GM12878 (cell line): ENCODE measurements around the gene FBLN5. TPM values are rescaled to one million over a fixed set of nuclear protein-coding genes. Genes with fewer than 3 reads are reported as not detected.

Experiments used
- ATAC-seq: fragments of 200-7000 bp; cut with Tn5 transposase; 3 replicates; pipeline ENCODE4 v1.9.1; 2020; ENCODE audit warnings: mild to moderate bottlenecking, moderate library complexity
- BruUV-seq: library from RNA; stranded (reverse); fragments of 400-500 nt; replicated peaks from 2 replicates; lab custom pipeline; 2021; lab: Mats Ljungman, UMichigan
- CTCF ChIA-PET: fragments of 300-600 bp; sonication (Branson Sonifier 250); formaldehyde crosslinking; extraction: SDS; loops from one replicate; lab custom pipeline; 2021; ENCODE audit warnings: inconsistent platforms; lab: Yijun Ruan, JAX
- POLR2A ChIA-PET: fragments of 350-600 bp; formaldehyde crosslinking; extraction: SDS; loops from one replicate; lab custom pipeline; 2021; ENCODE audit warnings: inconsistent platforms; lab: Charles Lee
- RAD21 ChIA-PET: fragments of 300-600 bp; sonication (Branson Sonifier 250); formaldehyde crosslinking; loops from one replicate; lab custom pipeline; 2023; ENCODE audit warnings: antibody characterized with exemption; ENCODE audit not compliant: unreplicated experiment; lab: Charles Lee
- SMC1A ChIA-PET: fragments of 300-600 bp; sonication (Branson Sonifier 250); formaldehyde crosslinking; loops from one replicate; lab custom pipeline; 2023; ENCODE audit not compliant: unreplicated experiment, uncharacterized antibody; lab: Charles Lee
- DNase-seq: peaks from one replicate; pipeline ENCODE4 v3.0.0-alpha.2; 2011; ENCODE audit warnings: low read depth, low spot score
- FAIRE-seq: peaks from 3 replicates; lab custom pipeline; 2011; peaks lifted over from hg19 to GRCh38; lab: Jason Lieb, UNC
- H2AFZ ChIP-seq: 2 replicates; pipeline ENCODE4 v1.6.0; 2011; ENCODE audit warnings: low read depth, low read length, control low read depth; ENCODE audit not compliant: control insufficient read depth
- H3K27ac ChIP-seq: 2 replicates; pipeline ENCODE4 v1.5.1; 2011; ENCODE audit warnings: control low read depth; ENCODE audit not compliant: control insufficient read depth, insufficient read depth
- H3K27me3 ChIP-seq, 2 experiments: replicated peaks in 1 of 2; 2 replicates each; pipeline versions ENCODE4 v1.6.0 to v1.6.1; 2011; ENCODE audit warnings: low read length in 1 of 2; ENCODE audit not compliant: control insufficient read depth in 2 of 2, insufficient read depth in 2 of 2
- H3K36me3 ChIP-seq, 2 experiments: 2 replicates each; pipeline ENCODE4 v1.5.1; 2011; ENCODE audit warnings: low read length in 1 of 2; ENCODE audit not compliant: control insufficient read depth in 2 of 2, insufficient read depth in 2 of 2
- H3K4me1 ChIP-seq: 2 replicates; pipeline ENCODE4 v1.6.1; 2011; ENCODE audit warnings: mild to moderate bottlenecking, low read length, moderate library complexity, mixed read lengths; ENCODE audit not compliant: control insufficient read depth, insufficient read depth
- H3K4me2 ChIP-seq: 2 replicates; pipeline ENCODE4 v1.6.0; 2011; ENCODE audit warnings: control low read depth; ENCODE audit not compliant: control insufficient read depth, insufficient read depth
- H3K4me3 ChIP-seq: fragments of 200-600 bp; sonication (generic); 2 replicates; pipeline ENCODE4 v1.5.1; 2016
- H3K79me2 ChIP-seq: 2 replicates; pipeline ENCODE4 v1.6.0; 2011; ENCODE audit warnings: low read length; ENCODE audit not compliant: control insufficient read depth, insufficient read depth
- H3K9ac ChIP-seq: 2 replicates; pipeline ENCODE4 v1.8.0; 2011; ENCODE audit warnings: low read length, control low read depth, mixed read lengths; ENCODE audit not compliant: control insufficient read depth, insufficient read depth
- H3K9me3 ChIP-seq: replicated peaks from 3 replicates; pipeline ENCODE4 v1.5.1; 2011; ENCODE audit warnings: mild to moderate bottlenecking, low read length; ENCODE audit not compliant: control insufficient read depth, insufficient read depth
- H4K20me1 ChIP-seq: 2 replicates; pipeline ENCODE4 v1.6.0; 2011; ENCODE audit not compliant: control insufficient read depth, insufficient read depth
- BCL11A ChIP-seq: IDR thresholded peaks from 2 replicates; pipeline ENCODE4 v1.6.1; 2011; ENCODE audit warnings: low read depth, low read length
- EGR1 ChIP-seq, 2 experiments: IDR thresholded peaks; 1 replicate in 1 of 2; 2 replicates in 1 of 2; pipeline ENCODE4 v1.6.1; 2011 to 2012; ENCODE audit warnings: low read depth in 2 of 2, low read length in 2 of 2, borderline replicate concordance in 1 of 2, mild to moderate bottlenecking in 1 of 2, moderate library complexity in 1 of 2
- ETV6 ChIP-seq, 2 experiments: fragments of 450-650 bp in 1 of 2; IDR thresholded peaks in 1 of 2; conservative IDR thresholded peaks in 1 of 2; 2 replicates each; pipeline ENCODE4 v1.6.1; 2014; ENCODE audit warnings: antibody characterized with exemption in 1 of 2, borderline replicate concordance in 1 of 2, low read depth in 1 of 2, mild to moderate bottlenecking in 1 of 2, moderate library complexity in 1 of 2
- FOS ChIP-seq: IDR thresholded peaks from 3 replicates; pipeline ENCODE4 v1.6.1; 2011; ENCODE audit warnings: borderline replicate concordance; ENCODE audit not compliant: insufficient read length; ENCODE audit errors: extremely low read depth
- HCFC1 ChIP-seq: fragments of 150-350 bp; IDR thresholded peaks from 2 replicates; pipeline ENCODE4 v1.6.1; 2014; ENCODE audit warnings: low read length
- HDGF ChIP-seq: fragments of 450-650 bp; IDR thresholded peaks from 2 replicates; pipeline ENCODE4 v1.6.1; 2016; ENCODE audit warnings: antibody characterized with exemption
- MTA2 ChIP-seq: fragments of 450-650 bp; IDR thresholded peaks from 2 replicates; pipeline ENCODE4 v1.6.1; 2016; ENCODE audit warnings: low read depth, mild to moderate bottlenecking, moderate library complexity
- NRF1 ChIP-seq: conservative IDR thresholded peaks from 2 replicates; pipeline ENCODE4 v1.6.1; 2011; ENCODE audit warnings: mild to moderate bottlenecking, low read depth, low read length, improper control_type of control experiment
- PAX5 ChIP-seq: IDR thresholded peaks from 2 replicates; pipeline ENCODE4 v1.6.1; 2011; ENCODE audit warnings: low read depth, low read length, borderline replicate concordance
- RUNX3 ChIP-seq: IDR thresholded peaks from 2 replicates; pipeline ENCODE4 v1.6.1; 2012; ENCODE audit warnings: low read length, inconsistent platforms
- TARDBP ChIP-seq: IDR thresholded peaks from 2 replicates; pipeline ENCODE4 v1.6.1; 2016; ENCODE audit warnings: borderline replicate concordance
- TCF7 ChIP-seq: IDR thresholded peaks from 2 replicates; pipeline ENCODE4 v1.6.1; 2014; ENCODE audit warnings: antibody characterized with exemption, borderline replicate concordance
- YY1 ChIP-seq: IDR thresholded peaks from 2 replicates; pipeline ENCODE4 v1.6.1; 2011; ENCODE audit warnings: low read depth, mild to moderate bottlenecking, low read length
- whole genome bisulfite sequencing: methylation state at CpG from one replicate; pipeline ENCODE4 v1.1.6; 2016; ENCODE audit warnings: low lambda C conversion rate; ENCODE audit not compliant: insufficient replicate concordance, insufficient coverage; ENCODE audit errors: missing lambda C conversion rate; 5-methylcytosine and 5-hydroxymethylcytosine counted together
- in situ Hi-C: fragments of 300-500 bp; cut with MboI; formaldehyde crosslinking; loops from 9 replicates; pipeline ENCODE4 v1.14.3; 2018; ENCODE audit warnings: mixed read lengths
- intact Hi-C: fragments of 100-400 bp; cut with micrococcal nuclease; formaldehyde crosslinking; loops from one replicate; pipeline ENCODE4 v1.14.2; 2022; ENCODE audit not compliant: unreplicated experiment
- polyA plus RNA-seq, 11 experiments: library from polyadenylated mRNA; depleted of rRNA in 4 of 11; unstranded in 6 of 11; stranded (reverse) in 5 of 11; fragments of >200 nt; fragmentation: Nextera tagmentation in 4 of 11; fragmentation: Illumina TruSeq in 1 of 11; extraction: Ambion mirVana in 4 of 11; extraction: Trizol in 1 of 11; gene quantifications; 1 replicate in 1 of 11; 2 replicates in 10 of 11; pipeline versions ENCODE4 v1.2.1 to v1.2.3, GENCODE V29; 2011 to 2016; ENCODE audit warnings: inconsistent platforms in 2 of 11, missing spikeins in 2 of 11, low read depth in 1 of 11
- total RNA-seq, 4 experiments: library from RNA; depleted of rRNA in 3 of 4; stranded (reverse); fragments of >200 nt in 3 of 4; fragmentation: Illumina TruSeq in 1 of 4; extraction: Trizol in 1 of 4; gene quantifications; 2 replicates each; pipeline versions ENCODE4 v1.2.1 to v1.2.3, GENCODE V29; 2013 to 2021
- TF ChIP-seq, protein P1 (sequence below): fragments of 450-650 bp; IDR thresholded peaks from 2 replicates; pipeline ENCODE4 v1.6.1; 2016; ENCODE audit warnings: mild to moderate bottlenecking, moderate library complexity, borderline replicate concordance

Gene FBLN5
- total and polyA plus RNA-seq, 10 of the 15 experiments (the other 5 are each of a cell fraction or from before 2014, with no cell fraction given): 0.03 to 0.64 (median 0.24) TPM

DNA sequence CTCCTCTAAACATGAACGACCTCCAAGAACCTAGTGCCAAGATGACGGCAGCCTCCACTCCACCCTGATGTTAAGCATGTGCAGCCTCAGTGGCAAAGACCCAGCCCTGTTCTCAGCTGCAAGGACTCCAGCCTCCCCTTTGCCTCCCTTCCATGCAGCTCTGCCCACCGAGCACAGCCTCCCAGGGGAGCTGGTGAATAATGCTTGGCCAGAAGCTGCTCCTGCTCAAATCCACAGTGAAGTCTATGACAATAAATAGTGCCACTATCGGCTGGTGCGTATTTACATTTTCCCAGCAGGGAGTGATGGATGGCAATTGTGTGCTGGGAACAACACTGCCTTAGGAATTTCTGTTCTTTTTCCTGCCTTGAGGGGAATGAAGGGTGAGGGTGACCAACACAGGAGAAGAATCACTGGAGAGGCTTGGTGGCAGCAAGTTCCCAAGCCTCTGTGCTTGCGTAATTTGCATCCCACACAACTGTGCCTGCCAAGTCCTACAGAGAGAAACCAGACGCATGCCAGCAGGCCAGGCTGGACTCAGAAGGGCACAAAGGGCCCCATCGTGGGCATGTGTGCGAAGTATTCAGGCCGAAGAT is 50.3 kb downstream of the FBLN5 start:
- intact Hi-C loops: no loop called here
- DNase-seq: no peak
- H3K4me1 ChIP-seq: no peaks in the 10 kb centered on the region
- ChIA-PET SMC1A (no interaction called here), CTCF (interaction anchor here (0.7 to 1.2 kb wide), 3 partner anchors 22 to 563 kb away, joined by 3 read pairs; no protein-coding TSS in a partner anchor), RAD21 (interaction anchor here (0.6 kb wide), 1 partner anchor 411 kb away, joined by 3 read pairs; no protein-coding TSS in a partner anchor), POLR2A (no interaction called here)
- H3K4me2 ChIP-seq: no peak overlapping the region
- no peak for TF ChIP-seq TARDBP
- TF ChIP-seq TCF7: no peak
- no peak for TF ChIP-seq HCFC1
- TF ChIP-seq, protein P1, sequence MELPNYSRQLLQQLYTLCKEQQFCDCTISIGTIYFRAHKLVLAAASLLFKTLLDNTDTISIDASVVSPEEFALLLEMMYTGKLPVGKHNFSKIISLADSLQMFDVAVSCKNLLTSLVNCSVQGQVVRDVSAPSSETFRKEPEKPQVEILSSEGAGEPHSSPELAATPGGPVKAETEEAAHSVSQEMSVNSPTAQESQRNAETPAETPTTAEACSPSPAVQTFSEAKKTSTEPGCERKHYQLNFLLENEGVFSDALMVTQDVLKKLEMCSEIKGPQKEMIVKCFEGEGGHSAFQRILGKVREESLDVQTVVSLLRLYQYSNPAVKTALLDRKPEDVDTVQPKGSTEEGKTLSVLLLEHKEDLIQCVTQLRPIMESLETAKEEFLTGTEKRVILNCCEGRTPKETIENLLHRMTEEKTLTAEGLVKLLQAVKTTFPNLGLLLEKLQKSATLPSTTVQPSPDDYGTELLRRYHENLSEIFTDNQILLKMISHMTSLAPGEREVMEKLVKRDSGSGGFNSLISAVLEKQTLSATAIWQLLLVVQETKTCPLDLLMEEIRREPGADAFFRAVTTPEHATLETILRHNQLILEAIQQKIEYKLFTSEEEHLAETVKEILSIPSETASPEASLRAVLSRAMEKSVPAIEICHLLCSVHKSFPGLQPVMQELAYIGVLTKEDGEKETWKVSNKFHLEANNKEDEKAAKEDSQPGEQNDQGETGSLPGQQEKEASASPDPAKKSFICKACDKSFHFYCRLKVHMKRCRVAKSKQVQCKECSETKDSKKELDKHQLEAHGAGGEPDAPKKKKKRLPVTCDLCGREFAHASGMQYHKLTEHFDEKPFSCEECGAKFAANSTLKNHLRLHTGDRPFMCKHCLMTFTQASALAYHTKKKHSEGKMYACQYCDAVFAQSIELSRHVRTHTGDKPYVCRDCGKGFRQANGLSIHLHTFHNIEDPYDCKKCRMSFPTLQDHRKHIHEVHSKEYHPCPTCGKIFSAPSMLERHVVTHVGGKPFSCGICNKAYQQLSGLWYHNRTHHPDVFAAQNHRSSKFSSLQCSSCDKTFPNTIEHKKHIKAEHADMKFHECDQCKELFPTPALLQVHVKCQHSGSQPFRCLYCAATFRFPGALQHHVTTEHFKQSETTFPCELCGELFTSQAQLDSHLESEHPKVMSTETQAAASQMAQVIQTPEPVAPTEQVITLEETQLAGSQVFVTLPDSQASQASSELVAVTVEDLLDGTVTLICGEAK: no peak
- no peak for TF ChIP-seq NRF1
- no peak for TF ChIP-seq RUNX3
- TF ChIP-seq HDGF: no peak
- no peak for TF ChIP-seq PAX5
- no peak for TF ChIP-seq ETV6 (conservative IDR thresholded peaks at IDR 0.05 in 1 of 2, IDR thresholded peaks at IDR 0.05 in 1 of 2; ENCODE audit: borderline replicate concordance in 1 of 2, low read depth in 1 of 2)
- no peak for TF ChIP-seq EGR1 (IDR thresholded peaks at IDR 0.05; ENCODE audit: borderline replicate concordance in 1 of 2, low read depth in 2 of 2, low read length in 2 of 2)
- TF ChIP-seq MTA2: no peak
- TF ChIP-seq FOS: no peak
- TF ChIP-seq BCL11A: no peak
- no peak for TF ChIP-seq YY1
- no peak for ATAC-seq
- H3K36me3 ChIP-seq: no peaks in the 10 kb centered on the region
- no peak for FAIRE-seq
- H4K20me1 ChIP-seq: no peaks in the 10 kb centered on the region
- in situ Hi-C loops: no loop called here
- H3K27me3 ChIP-seq: peaks cover 0 to 1% of the 10 kb centered on the region in 2 experiments; a peak in 3 of 4 replicates
- WGBS: 65% methylated on average over 10 of the region's 10 CpGs
- no peak overlapping the region for H3K4me3 ChIP-seq
- no peak overlapping the region for H2AFZ ChIP-seq
- H3K9me3 ChIP-seq: no peaks in the 10 kb centered on the region
- H3K79me2 ChIP-seq: no peaks in the 10 kb centered on the region
- no TSS peak for BruUV-seq
- H3K27ac ChIP-seq: no peak overlapping the region
- H3K9ac ChIP-seq: no peak overlapping the region
